UCSD-AML1 (cell line): ENCODE results near the gene ZBTB44.
"Not testable (repeated sequence)": the region's sequence is repeated elsewhere in the genome, so short reads cannot be mapped to it uniquely, and the experiment has no call there.

Source experiments
- DNase-seq: peaks from one replicate; lab custom pipeline; 2025; ENCODE audit not compliant: unreplicated experiment; lab: John Stamatoyannopoulos, UW

Gene ZBTB44

GRCh38 chr11:130199792-130200191, 114.9 kb downstream of the ZBTB44 start:
- DNase-seq: no peak

DNA sequence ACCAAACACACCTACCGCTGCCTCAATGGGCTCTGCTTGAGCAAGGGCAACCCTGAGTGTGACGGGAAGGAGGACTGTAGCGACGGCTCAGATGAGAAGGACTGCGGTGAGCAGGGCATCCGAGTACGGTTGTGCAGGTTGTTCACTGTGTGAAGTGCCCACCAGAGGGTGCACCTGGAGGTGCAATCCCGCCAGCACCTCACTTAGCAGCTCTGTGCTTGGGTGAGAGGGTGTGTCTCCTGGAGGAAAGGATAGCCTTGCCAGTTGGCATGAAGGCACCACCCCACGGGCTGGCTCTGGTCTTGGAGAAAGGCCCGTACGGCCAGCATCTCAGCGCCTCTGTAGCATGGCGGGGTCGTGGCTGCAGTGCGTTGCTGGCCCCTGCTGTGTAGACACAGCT, 115.8 kb downstream of the ZBTB44 start:
- no peak for DNase-seq

GRCh38 chr11:130198292-130198691, 116.4 kb downstream of the ZBTB44 start:
- no peak for DNase-seq

GRCh38 chr11:130197386-130198035, 117.2 kb downstream of the ZBTB44 start:
- no peak for DNase-seq

- DNase-seq: no peak
Observed at GRCh38 chr11:130194241-130195023, 120.3 kb downstream of the ZBTB44 start.

GRCh38 chr11:130193551-130193950, 121.2 kb downstream of the ZBTB44 start:
- not testable (repeated sequence) for DNase-seq

DNA sequence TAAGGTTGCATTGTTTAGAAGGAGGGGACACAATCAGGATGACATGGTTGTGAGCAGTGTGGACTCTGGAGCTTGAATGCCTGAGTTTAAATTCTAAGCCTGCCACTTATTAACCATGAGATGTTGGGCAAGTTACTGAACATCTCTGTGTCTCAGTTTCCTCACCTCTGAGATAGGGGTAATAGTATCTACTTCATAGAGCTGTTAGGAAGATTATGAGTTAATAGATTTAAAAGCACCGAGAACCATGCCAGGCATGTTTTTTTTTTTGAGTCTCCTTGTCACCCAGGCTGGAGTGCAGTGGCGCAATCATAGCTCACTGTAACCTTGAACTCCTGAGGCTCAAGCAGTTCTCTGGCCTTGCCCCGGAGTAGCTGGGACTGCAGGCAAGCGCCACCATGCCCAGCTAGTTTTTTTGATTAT, 121.9 kb downstream of the ZBTB44 start:
- no peak for DNase-seq

- no peak for DNase-seq
Observed at GRCh38 chr11:130191896-130192295, 122.8 kb downstream of the ZBTB44 start.

DNA sequence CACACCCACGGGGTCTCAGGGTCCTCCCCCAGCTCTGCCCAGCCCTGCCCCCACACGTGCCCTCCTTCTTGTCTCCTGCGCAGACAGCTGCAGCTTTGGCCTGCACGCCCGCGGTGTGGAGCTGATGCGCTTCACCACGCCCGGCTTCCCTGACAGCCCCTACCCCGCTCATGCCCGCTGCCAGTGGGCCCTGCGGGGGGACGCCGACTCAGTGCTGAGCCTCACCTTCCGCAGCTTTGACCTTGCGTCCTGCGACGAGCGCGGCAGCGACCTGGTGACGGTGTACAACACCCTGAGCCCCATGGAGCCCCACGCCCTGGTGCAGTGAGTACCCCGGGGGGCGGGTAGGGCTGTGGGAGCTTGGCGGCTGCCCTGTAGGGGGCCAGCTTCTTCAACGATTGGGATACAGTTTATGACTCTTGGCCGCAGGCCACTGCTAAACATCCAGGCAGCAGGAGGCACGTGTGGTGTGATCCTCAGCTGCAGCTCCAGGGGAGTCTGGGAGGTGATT, 124.3 kb downstream of the ZBTB44 start:
- DNase-seq: no peak

DNA sequence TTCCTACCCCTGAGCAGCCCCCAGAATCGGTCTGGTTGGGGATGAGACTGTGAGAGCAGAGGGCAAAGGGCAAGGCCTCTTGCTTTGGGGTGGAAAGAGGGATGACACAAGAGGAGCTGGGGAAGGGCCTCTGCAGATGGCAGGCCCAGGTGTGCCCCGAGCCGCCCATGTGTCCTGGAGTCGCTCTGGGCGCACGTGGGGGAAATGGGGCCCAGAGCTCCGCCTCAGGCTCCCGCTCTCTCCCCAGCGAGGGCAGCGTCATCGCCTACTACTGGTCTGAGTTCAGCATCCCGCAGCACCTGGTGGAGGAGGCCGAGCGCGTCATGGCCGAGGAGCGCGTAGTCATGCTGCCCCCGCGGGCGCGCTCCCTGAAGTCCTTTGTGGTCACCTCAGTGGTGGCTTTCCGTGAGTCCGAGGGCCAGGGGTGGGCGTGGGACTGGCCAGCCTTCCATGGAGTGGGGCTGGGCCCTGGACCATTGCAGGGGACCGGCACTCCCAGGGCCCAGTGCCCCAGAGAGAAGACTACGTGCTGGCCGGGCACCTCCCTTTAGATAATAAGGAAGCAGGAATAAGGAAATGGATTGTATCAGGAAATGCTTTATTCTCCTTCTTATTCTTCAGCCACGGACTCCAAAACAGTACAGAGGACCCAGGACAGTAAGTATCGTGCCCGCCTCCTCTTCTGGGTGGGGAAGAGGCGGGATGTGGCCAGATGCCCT, 125.1 kb downstream of the ZBTB44 start:
- no peak for DNase-seq

DNA sequence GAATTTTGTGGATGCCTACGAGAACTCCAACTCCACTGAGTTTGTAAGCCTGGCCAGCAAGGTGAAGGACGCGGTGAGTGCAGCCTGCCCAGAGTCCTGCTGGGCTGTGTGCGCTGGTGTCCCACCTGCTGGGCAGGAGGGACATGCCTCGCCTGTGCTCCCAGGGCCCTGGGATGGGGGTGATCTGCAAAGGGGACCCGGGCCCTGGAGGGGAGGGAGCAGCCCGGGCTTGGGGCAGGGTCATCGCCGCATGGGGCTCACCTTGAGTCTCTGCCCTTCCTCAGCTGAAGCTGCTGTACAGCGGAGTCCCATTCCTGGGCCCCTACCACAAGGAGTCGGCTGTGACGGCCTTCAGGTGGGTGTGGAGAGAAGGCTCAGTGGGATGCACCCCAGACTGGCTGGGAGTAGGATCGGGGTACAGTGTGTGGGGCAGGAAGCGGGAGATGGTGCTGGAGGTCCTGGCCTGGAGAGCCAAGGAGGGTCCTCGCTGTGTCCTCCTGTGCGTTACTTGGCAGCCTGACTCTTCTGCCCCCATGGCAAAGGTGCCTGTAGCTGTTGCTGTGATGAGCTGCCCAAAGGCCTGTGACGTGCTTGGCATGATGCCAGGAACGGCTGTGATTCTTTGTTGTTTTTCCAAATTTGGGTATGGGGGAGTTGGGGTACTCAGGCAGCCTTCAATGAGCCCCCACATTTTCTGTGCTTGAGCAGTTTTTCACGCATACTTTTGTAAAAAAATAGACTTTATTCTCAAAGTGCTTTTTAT, 126.0 kb downstream of the ZBTB44 start:
- no peak for DNase-seq

DNA sequence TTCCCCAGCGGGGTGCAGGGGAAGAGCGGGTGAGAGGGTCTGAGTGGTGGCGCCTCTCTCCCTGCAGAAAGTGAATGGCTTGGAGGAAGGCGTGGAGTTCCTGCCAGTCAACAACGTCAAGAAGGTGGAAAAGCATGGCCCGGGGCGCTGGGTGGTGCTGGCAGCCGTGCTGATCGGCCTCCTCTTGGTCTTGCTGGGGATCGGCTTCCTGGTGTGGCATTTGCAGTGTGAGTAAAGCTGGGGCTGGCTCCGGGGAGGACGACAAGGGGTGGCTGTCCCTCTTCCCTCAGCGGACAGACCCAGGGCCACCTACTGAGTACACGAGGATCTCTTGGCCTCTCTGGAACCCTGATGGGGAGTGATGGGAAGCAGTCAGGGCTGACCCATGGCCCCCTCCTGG, 126.7 kb downstream of the ZBTB44 start:
- DNase-seq: no peak

GRCh38 chr11:130187096-130187495, 127.6 kb downstream of the ZBTB44 start:
- no peak for DNase-seq

DNA sequence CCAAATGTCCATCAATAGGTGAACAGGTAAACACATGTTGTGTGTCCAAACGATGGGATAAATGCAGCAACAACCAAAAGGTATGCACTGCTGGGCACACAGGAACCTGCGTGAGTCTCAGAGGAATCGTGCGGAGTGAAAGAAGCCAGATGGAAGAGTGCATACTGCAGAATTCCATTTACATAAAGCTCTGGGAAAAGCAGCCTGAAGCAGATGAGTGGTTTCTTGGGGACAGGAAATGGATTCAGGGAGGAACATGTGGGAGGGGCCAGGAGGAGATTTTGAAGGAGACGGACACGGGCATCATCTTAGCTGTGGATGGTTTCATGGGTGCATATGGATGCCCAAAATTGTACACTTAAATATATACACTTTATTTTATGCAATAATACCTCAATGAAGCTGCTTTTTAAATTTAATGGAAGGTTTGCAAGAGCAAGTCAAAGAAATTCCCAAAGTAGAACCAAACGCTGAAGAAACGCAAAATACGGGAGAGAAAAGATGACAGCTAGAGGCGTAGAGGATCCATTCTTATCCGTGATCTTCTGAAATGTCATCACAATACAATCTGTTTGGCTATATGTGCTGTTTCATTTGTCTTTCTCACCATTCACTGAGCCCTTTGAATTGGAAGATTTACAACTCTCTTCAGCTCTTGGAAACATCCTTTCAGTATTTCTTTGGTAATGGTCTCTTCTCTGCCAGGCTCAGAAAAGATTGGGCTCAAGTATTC, 130.7 kb downstream of the ZBTB44 start:
- DNase-seq: no peak

- DNase-seq: no peak
Observed at GRCh38 chr11:130181295-130182272, 133.1 kb downstream of the ZBTB44 start.

- DNase-seq: no peak
Observed at GRCh38 chr11:130180896-130181294, 133.8 kb downstream of the ZBTB44 start.

DNA sequence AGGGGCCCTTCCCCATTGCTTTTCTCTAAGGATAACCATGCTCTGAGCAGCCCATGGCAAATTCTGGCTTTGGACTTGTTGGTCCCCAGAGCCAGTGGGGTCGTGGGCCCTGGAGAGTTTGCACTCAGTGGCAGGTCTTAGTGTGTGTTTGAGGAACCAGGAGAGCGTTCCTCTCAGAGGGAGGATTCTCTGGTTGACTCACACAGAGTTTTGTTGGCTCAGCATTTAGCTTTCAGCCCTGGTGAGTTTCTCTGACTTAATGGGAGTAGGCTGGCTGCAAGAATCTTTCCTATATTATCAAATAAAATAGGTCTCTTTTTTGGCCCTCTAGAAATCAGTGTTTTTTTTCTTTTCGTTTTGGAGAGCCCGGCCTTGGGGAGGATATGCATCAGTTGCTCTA, 134.2 kb downstream of the ZBTB44 start:
- no peak for DNase-seq

GRCh38 chr11:130179396-130180306, 135.1 kb downstream of the ZBTB44 start:
- DNase-seq: no peak
